ENCODE measurements around the gene NCKAP5.

The NCKAP5 gene

GRCh38 chr2:132971310-132972061 is 596.8 kb downstream of the NCKAP5 start:
- DNase-seq = no peak

- no peak for DNase-seq
These were observed 598.8 kb downstream of the NCKAP5 start for GRCh38 chr2:132969371-132969985.

GRCh38 chr2:132965460-132965859 is 602.8 kb downstream of the NCKAP5 start:
- DNase-seq = no peak

- no peak for DNase-seq
These were observed 605.1 kb downstream of the NCKAP5 start for GRCh38 chr2:132963161-132963560.

- DNase-seq = no peak
These were observed 609.4 kb downstream of the NCKAP5 start for GRCh38 chr2:132958887-132959286.

GRCh38 chr2:132955871-132956615 is 612.2 kb downstream of the NCKAP5 start:
- no peak for DNase-seq

GRCh38 chr2:132953771-132954170 is 614.5 kb downstream of the NCKAP5 start:
- no peak for DNase-seq

- DNase-seq = no peak
These were observed 617.1 kb downstream of the NCKAP5 start for GRCh38 chr2:132951008-132951714.

- no peak for DNase-seq
These were observed 619.2 kb downstream of the NCKAP5 start for GRCh38 chr2:132949108-132949507.

- no peak for DNase-seq
These were observed 620.1 kb downstream of the NCKAP5 start for GRCh38 chr2:132948211-132948610.

GRCh38 chr2:132943829-132944228 is 624.4 kb downstream of the NCKAP5 start:
- DNase-seq = no peak

GRCh38 chr2:132941296-132942020 is 626.8 kb downstream of the NCKAP5 start:
- DNase-seq = no peak

- no peak for DNase-seq
These were observed 630.6 kb downstream of the NCKAP5 start for GRCh38 chr2:132937629-132938028.

GRCh38 chr2:132936791-132937190 is 631.5 kb downstream of the NCKAP5 start:
- no peak for DNase-seq

- DNase-seq = no peak
These were observed 632.0 kb downstream of the NCKAP5 start for GRCh38 chr2:132936261-132936660.

- DNase-seq = no peak
These were observed 638.5 kb downstream of the NCKAP5 start for GRCh38 chr2:132929786-132930185.

- no peak for DNase-seq
These were observed 644.5 kb downstream of the NCKAP5 start for GRCh38 chr2:132923787-132924186.

- DNase-seq = no peak
These were observed 652.3 kb downstream of the NCKAP5 start for GRCh38 chr2:132915812-132916549.

- DNase-seq = no peak
These were observed 656.2 kb downstream of the NCKAP5 start for GRCh38 chr2:132911726-132912724.

- DNase-seq = no peak
These were observed 657.8 kb downstream of the NCKAP5 start for GRCh38 chr2:132910432-132910831.

GRCh38 chr2:132909427-132909826 is 658.8 kb downstream of the NCKAP5 start:
- DNase-seq = no peak

Measured in inflammatory macrophage treated with lipopolysaccharide for 4 hours (primary cell).